BLaER1 (cell line): Measurements from ENCODE around the gene DDX49.

Experiments used
- H3K27ac ChIP-seq: shearing (Covaris generic); formaldehyde crosslinking; 2 replicates; pipeline ENCODE4 v1.8.1; 2022
- H3K27me3 ChIP-seq: shearing (Covaris generic); formaldehyde crosslinking; 2 replicates; pipeline ENCODE4 v1.8.1; 2022
- H3K36me3 ChIP-seq: shearing (Covaris generic); formaldehyde crosslinking; 2 replicates; pipeline ENCODE4 v1.8.1; 2022
- H3K4me1 ChIP-seq: shearing (Covaris generic); formaldehyde crosslinking; 2 replicates; pipeline ENCODE4 v1.8.1; 2022
- H3K4me2 ChIP-seq: shearing (Covaris generic); formaldehyde crosslinking; 2 replicates; pipeline ENCODE4 v1.8.1; 2022
- H3K4me3 ChIP-seq: shearing (Covaris generic); formaldehyde crosslinking; 2 replicates; pipeline ENCODE4 v1.8.1; 2022
- H3K9ac ChIP-seq: shearing (Covaris generic); formaldehyde crosslinking; 2 replicates; pipeline ENCODE4 v1.8.1; 2022
- H3K9me3 ChIP-seq: shearing (Covaris generic); formaldehyde crosslinking; 2 replicates; pipeline ENCODE4 v1.8.1; 2022
- H4K20me1 ChIP-seq: shearing (Covaris generic); formaldehyde crosslinking; 2 replicates; pipeline ENCODE4 v1.8.1; 2022
- Cebpa-rat ChIP-seq: shearing (Covaris generic); IDR thresholded peaks from 2 replicates; pipeline ENCODE4 v1.8.1; 2022

The DDX49 gene

GRCh38 chr19:18939922-18940768, 20.6 kb downstream of the DDX49 start:
- no peak for TF ChIP-seq Cebpa-rat
- Histone ChIP-seq H3K27me3 (no peaks in the 10 kb centered on the region), H3K36me3 (peaks cover 35% of the 10 kb centered on the region), H4K20me1 (peaks cover 12% of the 10 kb centered on the region), H3K9me3 (no peaks in the 10 kb centered on the region), H3K4me1 (peaks cover 17% of the 10 kb centered on the region), H3K4me2 (peak overlapping the region; percentile 98), H3K4me3 (peak overlapping the region; percentile 93), H3K9ac (peak overlapping the region; percentile 95), H3K27ac (peak overlapping the region; percentile 95)

DNA sequence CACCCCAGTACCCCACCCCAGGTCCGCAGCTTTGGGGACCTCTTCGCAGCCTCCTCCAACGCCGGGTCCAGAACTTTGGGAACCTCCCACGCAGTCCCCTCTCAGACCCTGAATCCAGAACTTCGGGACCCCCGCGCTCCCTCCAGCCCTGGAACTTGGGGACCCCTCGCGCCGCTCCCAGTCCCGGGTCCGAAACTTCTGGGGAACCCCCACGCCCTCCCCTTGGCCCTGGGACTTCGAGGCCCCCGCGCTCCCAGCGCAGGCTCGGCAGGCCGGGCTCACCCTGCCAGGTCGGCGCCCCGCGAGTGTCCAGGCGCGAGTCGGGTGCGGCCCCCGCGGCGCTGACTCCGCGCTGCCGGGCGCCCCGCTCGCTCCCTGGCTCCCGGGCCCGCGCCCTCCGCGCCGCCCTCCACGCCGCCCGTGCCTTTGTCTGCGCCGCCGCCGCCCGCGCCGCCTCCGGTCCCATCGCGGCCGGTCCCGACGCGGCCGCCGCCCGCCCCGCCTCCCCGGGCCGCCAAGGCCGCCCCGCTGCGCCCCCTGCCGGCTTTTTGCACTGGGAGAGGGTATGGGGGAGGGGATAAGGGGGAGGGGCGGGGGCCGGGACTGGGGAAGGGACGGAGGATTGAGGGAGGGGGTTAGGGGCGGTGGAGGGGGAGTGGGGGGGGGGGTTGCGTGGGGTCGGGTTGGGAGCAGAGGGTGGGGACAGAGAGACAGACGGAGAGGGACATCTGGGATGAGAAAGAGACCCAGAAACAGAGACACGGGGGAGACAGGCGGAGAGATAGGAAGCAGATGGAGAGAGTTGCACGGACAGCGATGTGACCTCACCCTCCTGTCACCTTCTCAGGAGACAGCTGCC, 21.5 kb downstream of the DDX49 start, which contains the start of gene HOMER3:
Gene HOMER3 (minus strand): TSS at position 449 of the 859 bp plus-strand sequence. CDS start 2,235 bp downstream, outside the sequence.
- Histone ChIP-seq H3K9ac (peak within 1 kb of the TSS; percentile 95), H3K4me1 (peaks cover 17% of the 10 kb centered on the region), H3K4me2 (peak within 1 kb of the TSS; percentile 98), H4K20me1 (peaks cover 12% of the 10 kb centered on the region), H3K27ac (peak within 1 kb of the TSS; percentile 95), H3K4me3 (peak within 1 kb of the TSS; percentile 93), H3K27me3 (no peaks in the 10 kb centered on the region), H3K36me3 (peaks cover 27% of the 10 kb centered on the region), H3K9me3 (no peaks in the 10 kb centered on the region)
- no peak for TF ChIP-seq Cebpa-rat

DNA sequence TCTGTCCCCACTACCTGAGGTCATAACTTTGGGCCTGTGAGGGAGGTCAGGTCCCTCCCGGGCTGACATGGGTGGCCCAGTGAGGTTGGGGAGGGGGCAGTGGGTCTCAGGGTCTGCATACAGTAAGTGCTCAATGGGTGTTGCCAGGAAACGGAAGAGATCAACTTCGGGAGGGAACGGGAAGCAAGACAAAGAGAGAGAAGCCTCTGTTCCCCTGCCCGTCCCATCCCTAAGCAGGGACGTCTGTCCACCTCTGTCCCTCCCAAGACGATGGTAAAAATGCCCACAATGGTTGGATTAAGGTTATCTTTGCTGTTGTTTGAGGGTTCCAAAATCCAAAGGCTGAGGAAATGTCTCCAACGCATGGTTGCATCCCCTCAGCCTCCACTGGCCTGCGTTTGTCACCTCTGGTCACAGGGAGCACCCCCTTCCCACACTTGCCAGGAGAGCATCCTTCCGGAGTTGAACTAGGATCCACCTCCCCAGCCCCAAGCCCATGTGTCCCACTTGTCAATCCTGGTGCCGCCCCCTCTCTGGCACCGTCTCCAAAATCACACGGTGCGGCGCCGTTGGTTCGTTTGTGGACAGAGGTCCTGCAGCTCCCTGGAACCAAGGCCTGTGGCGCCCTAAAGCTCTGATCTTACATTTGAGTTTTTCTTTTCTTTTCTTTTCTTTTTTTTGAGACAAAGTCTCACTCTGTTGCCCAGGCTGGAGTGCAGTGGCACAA, 22.3 kb downstream of the DDX49 start:
- Histone ChIP-seq H4K20me1 (peaks cover 12% of the 10 kb centered on the region), H3K4me3 (no peak overlapping the region), H3K27me3 (no peaks in the 10 kb centered on the region), H3K9me3 (no peaks in the 10 kb centered on the region), H3K9ac (no peak overlapping the region), H3K27ac (no peak overlapping the region; the same call in 1 of the 2 replicates), H3K4me1 (peaks cover 19% of the 10 kb centered on the region), H3K36me3 (peaks cover 19% of the 10 kb centered on the region), H3K4me2 (peak overlapping the region; percentile 69)
- TF ChIP-seq Cebpa-rat: no peak

DNA sequence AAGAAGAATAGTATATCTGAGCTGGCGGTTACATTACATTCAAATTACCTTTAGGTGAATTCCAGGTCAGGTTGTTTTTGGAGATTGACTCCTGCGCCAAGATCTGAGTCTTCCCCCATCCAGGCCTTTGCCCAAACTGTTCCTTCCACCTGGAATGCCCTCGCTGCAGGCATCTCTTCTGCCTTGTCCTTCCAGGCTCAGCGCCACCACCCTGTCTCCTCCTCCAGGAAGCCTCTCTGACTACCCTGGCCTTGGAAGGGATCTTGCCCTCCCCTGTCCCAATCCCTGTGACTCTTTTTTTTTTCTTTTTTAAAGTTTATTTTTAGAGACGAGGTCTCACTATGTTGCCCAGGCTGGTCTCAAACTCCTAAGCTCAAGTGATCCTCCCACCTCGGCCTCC, 23.2 kb downstream of the DDX49 start:
- Histone ChIP-seq H4K20me1 (peaks cover 12% of the 10 kb centered on the region), H3K9me3 (no peaks in the 10 kb centered on the region), H3K4me2 (no peak overlapping the region), H3K9ac (no peak overlapping the region), H3K27ac (no peak overlapping the region), H3K4me3 (no peak overlapping the region), H3K27me3 (no peaks in the 10 kb centered on the region), H3K4me1 (peaks cover 23% of the 10 kb centered on the region), H3K36me3 (peaks cover 12% of the 10 kb centered on the region)
- TF ChIP-seq Cebpa-rat: no peak

DNA sequence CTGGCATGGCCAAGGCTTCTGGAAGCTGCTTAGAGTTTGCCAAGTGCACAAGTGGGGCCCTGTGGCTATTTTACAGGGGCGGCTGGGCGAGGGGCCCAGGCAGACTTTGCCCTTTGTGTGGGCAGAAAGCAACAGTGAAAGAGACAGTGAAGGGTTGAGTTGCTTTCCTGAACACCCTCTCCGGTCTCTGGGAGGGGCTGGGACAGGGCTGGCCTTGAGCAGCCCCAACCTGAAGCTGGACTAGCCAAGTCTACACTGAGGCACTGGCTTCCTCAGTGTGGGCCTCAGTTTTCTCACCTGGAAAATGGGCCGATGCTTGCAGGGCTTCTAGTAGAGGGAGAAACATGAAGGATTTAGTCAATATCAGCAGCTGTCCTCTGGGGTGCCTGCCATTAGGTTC, 23.9 kb downstream of the DDX49 start:
- H3K27ac ChIP-seq: no peak overlapping the region
- no peak overlapping the region for H3K9ac ChIP-seq
- peaks cover 12% of the 10 kb centered on the region for H4K20me1 ChIP-seq
- TF ChIP-seq Cebpa-rat: no peak
- H3K9me3 ChIP-seq: no peaks in the 10 kb centered on the region
- no peaks in the 10 kb centered on the region for H3K27me3 ChIP-seq
- no peak overlapping the region for H3K4me3 ChIP-seq
- peaks cover 5% of the 10 kb centered on the region; the same call in 1 of the 2 replicates for H3K36me3 ChIP-seq
- H3K4me1 ChIP-seq: peaks cover 23% of the 10 kb centered on the region
- no peak overlapping the region for H3K4me2 ChIP-seq

DNA sequence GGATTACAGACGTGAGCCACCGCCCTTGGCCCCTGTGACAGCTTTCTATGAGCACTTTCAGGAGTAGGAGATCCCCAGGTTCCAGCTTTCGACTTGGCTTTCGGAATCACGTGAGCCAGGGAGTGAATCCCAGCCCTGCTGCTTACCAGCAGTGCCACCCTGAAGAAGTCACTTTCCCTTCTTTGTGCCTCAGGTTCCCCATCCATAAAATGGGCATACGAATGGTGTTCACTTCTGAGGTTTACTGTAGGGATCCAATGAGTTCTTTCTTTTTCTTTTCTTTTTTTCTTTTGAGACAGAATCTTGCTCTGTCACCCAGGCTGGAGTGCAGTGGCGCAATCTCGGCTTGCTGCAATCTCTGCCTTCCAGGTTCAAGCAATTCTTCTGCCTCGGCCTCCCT, 25.8 kb downstream of the DDX49 start:
- Histone ChIP-seq H3K36me3 (no peaks in the 10 kb centered on the region), H3K27me3 (no peaks in the 10 kb centered on the region), H3K27ac (no peak overlapping the region), H3K4me1 (peaks cover 11% of the 10 kb centered on the region), H4K20me1 (no peaks in the 10 kb centered on the region), H3K4me2 (no peak overlapping the region), H3K9me3 (no peaks in the 10 kb centered on the region), H3K9ac (no peak overlapping the region), H3K4me3 (no peak overlapping the region)
- no peak for TF ChIP-seq Cebpa-rat

- no peaks in the 10 kb centered on the region for H4K20me1 ChIP-seq
- H3K4me2 ChIP-seq: no peak overlapping the region
These were observed 26.8 kb downstream of the DDX49 start for GRCh38 chr19:18946335-18946734.

DNA sequence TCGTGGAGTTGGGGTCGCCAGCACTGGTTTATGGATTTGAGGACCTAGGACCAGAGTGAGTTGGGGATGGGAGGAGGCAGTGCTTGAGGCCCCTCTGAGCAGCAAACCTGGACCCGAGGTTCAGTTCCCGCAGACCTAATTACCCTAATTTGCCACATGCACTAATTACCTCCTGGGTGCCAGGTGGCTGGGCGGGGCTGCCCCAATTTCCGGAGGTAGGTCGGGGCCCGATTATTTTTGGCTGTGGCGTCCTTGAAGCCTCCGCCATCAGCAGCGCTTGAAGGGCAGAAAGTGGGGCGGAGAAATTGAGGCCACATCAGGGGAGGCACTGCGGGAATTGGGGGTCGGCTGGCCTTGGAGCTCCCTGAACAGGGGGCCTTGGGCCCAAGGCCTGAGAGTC, 27.4 kb downstream of the DDX49 start:
- no peak overlapping the region for H3K27ac ChIP-seq
- no peak for TF ChIP-seq Cebpa-rat
- H3K4me3 ChIP-seq: no peak overlapping the region
- H4K20me1 ChIP-seq: no peaks in the 10 kb centered on the region
- no peak overlapping the region for H3K9ac ChIP-seq
- H3K4me2 ChIP-seq: no peak overlapping the region
- no peaks in the 10 kb centered on the region for H3K36me3 ChIP-seq
- H3K4me1 ChIP-seq: 0 out of 2 replicates have a peak, but pooled peaks cover 6% of the 10 kb centered on the region
- H3K27me3 ChIP-seq: no peaks in the 10 kb centered on the region
- no peaks in the 10 kb centered on the region for H3K9me3 ChIP-seq

More at GRCh38 chr19:18946335-18946734, 26.8 kb downstream of the DDX49 start:
- Histone ChIP-seq H3K27ac (no peak overlapping the region), H3K9me3 (no peaks in the 10 kb centered on the region), H3K27me3 (no peaks in the 10 kb centered on the region), H3K4me3 (no peak overlapping the region), H3K9ac (no peak overlapping the region), H3K4me1 (peaks cover 10% of the 10 kb centered on the region), H3K36me3 (no peaks in the 10 kb centered on the region)
- TF ChIP-seq Cebpa-rat: no peak
